ENCODE results near the gene CYP2F1. TPM values are rescaled to one million over a fixed set of nuclear protein-coding genes. Genes with fewer than 3 reads are reported as not detected.

CYP2F1 gene
- total and polyA plus RNA-seq, 2 of the 13 experiments (the other 11 are each of a cell fraction or from before 2014, with no cell fraction given) = not detected

GRCh38 chr19:41166944-41167804 is 52.9 kb downstream of the CYP2F1 start (continued):
- TF ChIP-seq PAXIP1 (CRISPR knock-in tag; conservative IDR thresholded peaks at IDR 0.05) (peak; percentile 92), FOSL1 (CRISPR knock-in tag; IDR thresholded peaks at IDR 0.05; ENCODE audit: borderline replicate concordance) (peak; percentile 41; the same call in 1 of the 2 replicates), CBX2 (IDR thresholded peaks at IDR 0.05; ENCODE audit: low read depth, low read length) (no peak), CBX2 (CRISPR knock-in tag; IDR thresholded peaks at IDR 0.05; ENCODE audit: low read depth) (no peak), ZBTB20 (CRISPR knock-in tag; IDR thresholded peaks at IDR 0.05; ENCODE audit: borderline replicate concordance, low read depth) (no peak; the same call in 1 of the 2 replicates), DNMT1 (CRISPR knock-in tag; IDR thresholded peaks at IDR 0.05) (no peak), ZFY (CRISPR knock-in tag; IDR thresholded peaks at IDR 0.05) (0 out of 2 replicates have a peak, but pooled peaks have one; percentile 10), ZNF704 (CRISPR knock-in tag; IDR thresholded peaks at IDR 0.05; ENCODE audit: borderline replicate concordance) (no peak)

Measured in HepG2 (cell line).